NOMO-1 treated with dmso at 0.1 percent for 144 hours (cell line): ENCODE data around the gene NLGN2.

Experiments used
- DNase-seq: peaks from one replicate; lab custom pipeline; 2025; ENCODE audit not compliant: unreplicated experiment; lab: John Stamatoyannopoulos, UW

Gene NLGN2

DNA sequence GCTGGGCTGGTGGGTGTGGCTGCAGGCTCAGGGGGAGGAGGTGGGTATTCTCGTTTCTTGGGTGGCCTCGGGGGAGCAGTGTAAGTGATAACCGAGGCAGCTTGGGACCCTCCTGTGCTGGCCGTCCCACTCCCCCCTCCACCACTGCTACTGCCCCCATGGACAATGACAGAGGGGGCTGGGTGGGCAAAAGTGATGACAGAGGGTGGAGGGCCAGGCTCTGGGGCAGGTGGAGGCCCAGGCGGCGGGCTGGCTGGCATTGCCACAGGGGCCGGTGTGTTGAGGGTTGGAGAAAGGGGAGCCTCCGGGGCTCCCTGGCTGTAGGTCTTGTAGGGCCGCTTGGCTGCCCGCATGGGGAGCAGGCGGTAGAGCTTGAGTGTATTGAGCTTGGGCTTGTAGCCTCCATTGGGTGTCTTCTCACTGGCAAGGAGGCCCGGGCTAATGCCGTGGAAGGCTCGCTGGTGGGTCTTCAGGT lies 55.8 kb downstream of the NLGN2 start:
- DNase-seq, result no peak

DNA sequence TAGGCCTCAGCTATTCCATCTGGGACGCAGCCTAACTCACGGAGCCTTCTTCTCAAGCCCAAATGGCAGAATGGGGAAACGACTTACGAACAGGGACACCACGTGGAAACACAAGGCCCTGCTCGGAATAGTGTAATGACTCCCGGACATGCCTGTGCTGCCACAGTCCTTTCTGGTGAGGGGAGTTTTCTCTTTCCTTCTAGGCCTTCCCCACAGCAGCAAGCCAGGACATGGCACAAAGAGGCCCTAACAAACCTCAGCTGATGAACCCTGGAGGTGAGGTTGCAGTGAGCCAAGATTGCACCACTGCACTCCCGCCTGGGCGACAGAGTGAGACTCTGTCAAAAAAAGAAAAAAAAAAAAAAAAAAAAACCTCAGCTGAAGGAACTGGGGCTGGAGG lies 56.4 kb downstream of the NLGN2 start:
- DNase-seq, result no peak

DNA sequence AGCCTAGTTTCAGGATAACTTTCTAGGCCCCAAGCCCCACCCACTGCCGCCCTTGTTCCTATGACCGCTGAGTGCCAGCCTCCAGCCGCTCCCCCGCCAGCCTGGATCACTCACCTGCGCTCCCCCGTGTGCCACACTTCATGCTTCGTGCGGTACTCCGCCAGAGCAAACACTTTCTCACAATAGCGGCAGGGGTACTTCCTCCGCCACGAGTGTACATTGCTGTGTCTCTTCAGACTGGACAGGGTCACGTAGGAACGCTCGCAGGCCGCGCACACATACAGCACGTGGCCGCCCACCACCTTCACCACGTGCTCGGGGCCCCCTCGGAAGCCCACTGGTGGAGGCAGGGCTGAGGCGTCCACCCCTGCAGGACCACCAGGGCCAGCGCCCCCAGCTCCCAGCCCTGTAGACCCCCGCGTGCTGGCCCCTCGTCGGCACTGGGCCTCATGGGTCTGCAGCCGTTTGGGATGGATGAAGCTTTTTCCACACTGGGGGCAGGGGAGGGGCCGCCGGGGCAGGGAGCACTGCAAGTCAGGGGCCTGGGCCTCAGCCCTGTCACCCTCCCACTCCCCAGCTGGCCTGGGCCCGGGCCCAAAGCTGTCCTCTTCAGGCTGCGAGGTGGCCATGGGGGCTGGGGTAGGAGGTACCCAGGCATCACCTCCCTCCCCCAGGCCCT lies 58.1 kb downstream of the NLGN2 start:
- DNase-seq, result no peak

DNA sequence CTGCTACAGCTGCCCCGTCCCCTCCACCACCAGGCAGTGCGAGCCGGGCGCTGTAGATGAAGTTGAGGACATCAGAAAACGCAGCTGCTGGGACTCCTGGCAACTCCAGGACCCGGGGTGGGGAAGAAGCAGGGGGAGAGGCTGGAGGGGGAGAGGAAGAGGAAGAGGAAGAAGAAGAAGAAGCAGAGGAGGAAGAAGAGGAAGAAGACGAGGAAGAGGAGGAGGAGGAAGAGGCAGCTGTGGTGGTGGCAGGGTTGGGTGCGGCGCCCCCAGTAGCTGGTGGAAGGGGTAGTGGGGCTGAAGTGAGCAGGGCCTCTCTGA lies 58.6 kb downstream of the NLGN2 start:
- DNase-seq, result no peak

DNA sequence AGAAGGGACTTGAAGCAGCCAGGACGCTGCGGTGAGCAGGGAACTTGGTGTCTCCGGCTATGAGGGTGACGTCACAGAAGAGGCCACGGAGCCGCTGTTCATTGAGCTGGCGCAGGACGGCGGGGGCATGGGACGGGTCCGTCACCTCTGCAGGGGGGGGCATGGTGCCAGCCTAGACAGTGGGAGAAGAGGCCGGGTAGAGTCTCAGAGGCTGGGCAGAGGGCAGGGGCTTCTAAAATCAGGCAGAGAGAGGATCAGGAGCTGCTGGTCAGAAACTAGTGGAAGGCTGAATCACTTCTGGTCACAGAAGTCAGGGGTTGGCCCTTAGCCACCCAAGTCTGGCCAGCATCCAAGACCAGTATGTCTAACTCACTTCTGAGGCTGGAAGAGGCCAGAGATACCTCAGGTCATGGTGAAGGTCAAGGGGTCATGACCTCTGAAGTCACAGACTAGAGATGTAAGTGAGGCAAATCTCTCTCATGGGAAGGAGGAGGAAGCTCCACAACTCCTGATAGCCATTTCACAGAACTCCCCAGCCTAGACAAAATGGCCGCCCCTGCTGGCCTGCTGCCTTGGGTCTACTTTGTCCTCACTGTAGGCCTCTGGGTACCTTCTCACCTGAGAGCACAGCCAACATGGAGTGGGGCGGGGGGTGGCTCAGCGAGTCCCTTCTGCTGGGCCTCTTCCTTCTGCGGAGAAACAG lies 59.1 kb downstream of the NLGN2 start:
- no peak for DNase-seq

DNA sequence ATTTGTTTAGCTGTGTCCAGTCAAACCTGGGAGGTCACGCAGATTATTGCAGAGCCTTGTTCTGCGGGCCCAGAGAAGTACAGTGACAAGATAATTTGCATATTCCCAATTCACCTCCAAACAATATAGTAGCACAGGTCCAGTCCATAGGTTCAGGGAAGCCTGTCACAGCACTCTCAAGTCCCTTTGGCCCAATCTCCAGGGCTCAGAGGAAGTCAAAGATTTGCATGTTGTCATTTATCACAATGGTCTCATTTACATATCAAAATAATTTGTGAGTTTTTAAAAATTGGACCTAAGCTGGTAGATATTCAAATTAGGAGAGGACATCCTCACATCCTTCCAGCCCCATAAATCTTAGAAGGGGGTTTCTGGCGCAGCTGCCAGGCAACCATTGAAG lies 59.9 kb downstream of the NLGN2 start:
- DNase-seq, result no peak

DNA sequence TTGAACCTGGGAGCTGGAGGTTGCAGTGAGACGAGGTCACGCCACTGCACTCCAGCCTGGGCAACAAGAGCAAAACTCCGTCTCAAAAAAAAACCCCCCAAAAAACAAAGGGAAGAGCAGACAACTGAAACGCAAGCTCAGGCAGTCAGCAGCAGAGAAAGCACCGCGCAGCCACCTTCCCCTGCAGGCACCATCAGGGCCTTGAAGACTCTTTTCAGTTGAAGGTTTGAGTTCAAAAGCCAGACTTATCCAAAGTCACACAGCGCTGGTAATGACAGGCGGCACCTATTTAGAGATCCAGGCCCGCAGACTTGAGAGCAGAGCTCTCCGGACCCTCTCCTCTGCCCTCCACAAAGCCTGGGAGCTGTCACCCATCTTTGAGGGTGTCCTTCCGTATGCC lies 60.6 kb downstream of the NLGN2 start:
- DNase-seq, result no peak

DNA sequence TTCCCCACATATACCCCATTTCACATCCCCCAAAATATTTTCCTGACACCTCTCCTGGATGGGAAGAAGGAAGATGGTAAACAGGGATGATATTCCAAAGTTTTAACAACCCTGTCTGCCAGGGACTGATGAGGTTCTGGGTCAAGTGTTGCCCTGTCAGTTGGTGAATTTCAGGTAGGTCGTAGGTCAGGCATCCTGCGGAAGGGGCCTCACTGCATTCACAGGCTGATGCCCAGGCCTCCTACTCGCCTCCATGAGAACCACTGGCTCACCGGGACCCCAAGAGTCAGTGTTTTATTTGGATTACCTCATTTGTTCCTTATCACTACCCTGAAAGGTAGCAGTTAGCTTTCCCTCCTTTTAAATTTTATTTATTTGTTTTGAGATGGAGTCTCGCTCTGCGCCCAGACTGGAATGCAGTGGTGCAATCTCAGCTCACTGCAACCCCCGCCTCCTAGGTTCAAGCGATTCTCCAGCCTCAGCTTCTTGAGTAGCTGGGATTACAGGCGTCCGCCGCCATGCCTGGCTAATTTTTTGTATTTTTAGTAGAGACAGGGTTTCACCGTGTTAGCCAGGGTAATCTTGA lies 61.3 kb downstream of the NLGN2 start:
- DNase-seq, result no peak
